Mucosa of descending colon (tissue), 3 donors: ENCODE data around the gene DAPL1. TPM values are rescaled to one million over a fixed set of nuclear protein-coding genes. Genes with fewer than 3 reads are reported as not detected.

Experiments used
- ATAC-seq: fragments of 200-7000 bp; cut with Tn5 transposase; one replicate; pipeline ENCODE4 v1.9.1; 2020; ENCODE audit warnings: mild to moderate bottlenecking, moderate library complexity
- DNase-seq, 3 donors: peaks; one replicate each; pipeline ENCODE4 v3.0.0-alpha.2; 2020
- H3K36me3 ChIP-seq: fragments of 200-600 bp; one replicate; pipeline ENCODE4 v1.8.0; 2021; ENCODE audit warnings: low read depth, mild to moderate bottlenecking
- H3K4me1 ChIP-seq: fragments of 200-600 bp; one replicate; pipeline ENCODE4 v1.8.0; 2021; ENCODE audit warnings: low read depth, mild to moderate bottlenecking
- H3K4me3 ChIP-seq: fragments of 200-600 bp; one replicate; pipeline ENCODE4 v1.8.0; 2021; ENCODE audit warnings: mild to moderate bottlenecking
- H3K9me3 ChIP-seq: fragments of 200-600 bp; one replicate; pipeline ENCODE4 v1.8.0; 2021; ENCODE audit warnings: mild to moderate bottlenecking
- CTCF ChIP-seq: fragments of 200-600 bp; IDR thresholded peaks from one replicate; pipeline ENCODE4 v1.8.0; 2022; ENCODE audit warnings: antibody characterized with exemption, mild to moderate bottlenecking
- intact Hi-C, 2 donors: fragments of 100-400 bp; cut with DNase I in 1 of 2; cut with micrococcal nuclease in 1 of 2; formaldehyde crosslinking; loops; one replicate each; pipeline versions ENCODE4 v1.11.0 to v1.11.1; 2022; cut with DNase I, micrococcal nuclease
- total RNA-seq, 3 donors: library from RNA; stranded (reverse); fragmentation: NEBNext Ultra II Directional in 2 of 3; extraction: Animal tissue kit (Norgen Biotek cat#: 25700) in 2 of 3; gene quantifications; one replicate each; pipeline versions ENCODE4 v1.2.1 to v1.2.4, GENCODE V29; 2021 to 2023
- donor health status: DM: no; HTN: no; CAD: no; lungs with moderate emphysema.
- donor health status: DM: no; HTN: no; CAD: no.
- donor health status: DM: no; HTN: yes; CAD: no.

Gene DAPL1
- total RNA-seq, 3 donors from 2014 or later, result 1.2 TPM; not detected in 2

- Histone ChIP-seq H3K4me1 (no peaks in the 10 kb centered on the region), H3K36me3 (no peaks in the 10 kb centered on the region), H3K9me3 (no peaks in the 10 kb centered on the region), H3K4me3 (no peak overlapping the region)
- TF ChIP-seq CTCF, result no peak
- DNase-seq (no peak), ATAC-seq (no peak)
- intact Hi-C loops, result no loop called here
These were observed 6.2 kb upstream of the DAPL1 start for GRCh38 chr2:158788951-158789350.

- DNase-seq (no peak), ATAC-seq (no peak)
These were observed 1.5 kb downstream of the DAPL1 start for GRCh38 chr2:158796652-158797051.

GRCh38 chr2:158797963-158798700 is 3.0 kb downstream of the DAPL1 start:
- intact Hi-C loops, result no loop called here
- DNase-seq (no peak), ATAC-seq (no peak)
- Histone ChIP-seq H3K4me1 (no peaks in the 10 kb centered on the region), H3K4me3 (no peak overlapping the region), H3K9me3 (no peaks in the 10 kb centered on the region), H3K36me3 (no peaks in the 10 kb centered on the region)
- no peak for TF ChIP-seq CTCF

More at GRCh38 chr2:158796652-158797051, 1.5 kb downstream of the DAPL1 start:
- intact Hi-C loops, result no loop called here
- TF ChIP-seq CTCF, result no peak
- Histone ChIP-seq H3K9me3 (no peaks in the 10 kb centered on the region), H3K36me3 (no peaks in the 10 kb centered on the region), H3K4me1 (no peaks in the 10 kb centered on the region), H3K4me3 (no peak overlapping the region)

- no peak for TF ChIP-seq CTCF
- Histone ChIP-seq H3K36me3 (no peaks in the 10 kb centered on the region), H3K4me1 (no peaks in the 10 kb centered on the region), H3K4me3 (no peak overlapping the region), H3K9me3 (no peaks in the 10 kb centered on the region)
- ATAC-seq, result no peak
- intact Hi-C loops, result no loop called here
- no peak for DNase-seq
These were observed 4.1 kb downstream of the DAPL1 start for GRCh38 chr2:158799181-158799580.

GRCh38 chr2:158803506-158803905 is 8.4 kb downstream of the DAPL1 start:
- no peak for TF ChIP-seq CTCF
- DNase-seq, result no peak
- ATAC-seq, result no peak
- Histone ChIP-seq H3K4me3 (no peak overlapping the region), H3K36me3 (no peaks in the 10 kb centered on the region), H3K9me3 (no peaks in the 10 kb centered on the region), H3K4me1 (no peaks in the 10 kb centered on the region)
- intact Hi-C loops, result no loop called here

- TF ChIP-seq CTCF, result no peak
- H3K4me1 ChIP-seq, result no peaks in the 10 kb centered on the region
- no peak overlapping the region for H3K4me3 ChIP-seq
- intact Hi-C loops, result no loop called here
- no peak for DNase-seq
- no peaks in the 10 kb centered on the region for H3K9me3 ChIP-seq
- ATAC-seq, result no peak
- H3K36me3 ChIP-seq, result no peaks in the 10 kb centered on the region
These were observed 10.1 kb downstream of the DAPL1 start for GRCh38 chr2:158805255-158805654.
